HFFc6 (cell line): ENCODE results near the gene PIGT. TPM values are rescaled to one million over a fixed set of nuclear protein-coding genes. Genes with fewer than 3 reads are reported as not detected.
A peak's percentile ranks its signal among the peaks of the same experiment; 100 is the strongest.

Experiments used
- DNase-seq: peaks from one replicate; pipeline ENCODE4 v3.0.0-alpha.2; 2018
- H3K27ac Mint-ChIP-seq: 2 replicates; pipeline ENCODE4 v1.8.0; 2020; ENCODE audit warnings: mild to moderate bottlenecking, mixed read lengths
- H3K27me3 Mint-ChIP-seq: 2 replicates; pipeline ENCODE4 v1.8.0; 2021; ENCODE audit warnings: mild to moderate bottlenecking, moderate library complexity, mixed read lengths; ENCODE audit not compliant: insufficient read depth
- H3K36me3 Mint-ChIP-seq: 2 replicates; pipeline ENCODE4 v1.8.0; 2021; ENCODE audit warnings: low read depth, mixed read lengths
- H3K4me1 Mint-ChIP-seq: 2 replicates; pipeline ENCODE4 v1.8.0; 2020; ENCODE audit warnings: low read depth, mixed read lengths
- H3K4me3 Mint-ChIP-seq: 2 replicates; pipeline ENCODE4 v1.8.0; 2020; ENCODE audit warnings: mild to moderate bottlenecking, moderate library complexity, mixed read lengths
- H3K9me3 Mint-ChIP-seq: 2 replicates; pipeline ENCODE4 v1.8.0; 2020; ENCODE audit warnings: mild to moderate bottlenecking, mixed read lengths
- CTCF ChIP-seq: fragments of 200-600 bp; sonication (generic); IDR thresholded peaks from 2 replicates; pipeline ENCODE4 v1.5.0; 2021; ENCODE audit warnings: antibody characterized with exemption, mild to moderate bottlenecking
- total RNA-seq, 6 experiments: library from RNA; stranded (reverse); fragmentation: NEBNext Ultra II Directional; extraction: Animal tissue kit (Norgen Biotek cat#: 25700); gene quantifications; 2 replicates in 1 of 6; 3 replicates in 5 of 6; pipeline ENCODE4 v1.2.3, GENCODE V29; 2021

PIGT gene
- total RNA-seq, 6 experiments from 2014 or later: 76.7 to 94.0 (median 81.8) TPM

DNA sequence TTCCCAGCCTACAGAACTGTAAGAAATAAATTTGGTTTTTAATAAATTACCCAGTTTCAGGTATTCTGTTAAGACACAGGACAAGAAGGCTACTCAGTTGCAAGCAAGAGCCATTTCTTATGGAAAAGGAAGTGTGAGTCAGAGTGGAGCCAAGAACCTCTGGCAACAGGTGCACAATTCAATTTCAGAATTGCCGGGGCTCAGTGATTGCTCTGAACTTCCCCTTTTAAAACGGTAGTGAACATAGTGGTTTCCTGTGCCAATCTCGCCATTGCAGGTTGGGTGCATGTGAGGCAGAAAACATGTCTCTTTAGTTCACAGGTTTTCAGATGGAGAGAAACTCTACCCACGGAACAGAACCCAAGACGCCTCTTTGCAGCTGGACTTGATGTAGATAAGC lies 16.4 kb downstream of the PIGT start:
- no peaks in the 10 kb centered on the region for H3K9me3 Mint-ChIP-seq
- H3K27me3 Mint-ChIP-seq: 0 out of 2 replicates have a peak, but pooled peaks cover 2% of the 10 kb centered on the region
- 0 out of 2 replicates have a peak, but pooled peaks cover 4% of the 10 kb centered on the region for H3K36me3 Mint-ChIP-seq
- H3K4me3 Mint-ChIP-seq: no peak overlapping the region
- H3K4me1 Mint-ChIP-seq: peaks cover 19% of the 10 kb centered on the region
- DNase-seq: no peak
- no peak for TF ChIP-seq CTCF
- H3K27ac Mint-ChIP-seq: no peak overlapping the region

- no peaks in the 10 kb centered on the region for H3K9me3 Mint-ChIP-seq
- H3K27ac Mint-ChIP-seq: peak overlapping the region; percentile 36
- H3K4me3 Mint-ChIP-seq: no peak overlapping the region
- 0 out of 2 replicates have a peak, but pooled peaks cover 2% of the 10 kb centered on the region for H3K27me3 Mint-ChIP-seq
- 0 out of 2 replicates have a peak, but pooled peaks cover 4% of the 10 kb centered on the region for H3K36me3 Mint-ChIP-seq
- peak; percentile 58 for DNase-seq
- TF ChIP-seq CTCF: no peak
- H3K4me1 Mint-ChIP-seq: peaks cover 19% of the 10 kb centered on the region
Observed at GRCh38 chr20:45433316-45433715, 17.4 kb downstream of the PIGT start.

DNA sequence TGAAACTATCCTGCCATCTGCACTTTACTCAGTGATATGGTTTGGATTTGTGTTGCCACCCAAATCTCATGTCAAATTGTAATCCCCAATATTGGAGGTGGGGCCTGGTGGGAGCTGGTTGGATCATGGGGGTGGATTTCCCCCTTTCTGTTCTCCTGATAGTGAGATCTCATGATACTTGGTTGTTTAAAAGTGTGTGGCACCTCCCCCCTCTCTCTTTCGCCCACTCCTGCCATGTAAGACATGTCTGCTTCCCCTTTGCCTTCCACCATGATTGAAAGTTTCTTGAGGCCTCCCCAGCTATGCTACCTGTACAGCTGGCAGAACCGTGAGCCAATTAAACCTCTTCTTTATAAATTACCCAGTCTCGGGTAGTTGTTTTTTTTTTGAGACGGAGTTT lies 18.0 kb downstream of the PIGT start:
- Mint-ChIP-seq H3K4me3 (no peak overlapping the region), H3K27ac (no peak overlapping the region), H3K36me3 (0 out of 2 replicates have a peak, but pooled peaks cover 4% of the 10 kb centered on the region), H3K4me1 (peaks cover 19% of the 10 kb centered on the region), H3K9me3 (no peaks in the 10 kb centered on the region), H3K27me3 (0 out of 2 replicates have a peak, but pooled peaks cover 4% of the 10 kb centered on the region)
- TF ChIP-seq CTCF: no peak
- DNase-seq: no peak

GRCh38 chr20:45436732-45437485 lies 21.0 kb downstream of the PIGT start:
- H3K27ac Mint-ChIP-seq: peak overlapping the region; percentile 91
- peak overlapping the region; percentile 93 for H3K4me3 Mint-ChIP-seq
- peaks cover 6% of the 10 kb centered on the region for H3K27me3 Mint-ChIP-seq
- no peaks in the 10 kb centered on the region for H3K9me3 Mint-ChIP-seq
- DNase-seq: peak; percentile 73
- peak; percentile 98 for TF ChIP-seq CTCF
- H3K36me3 Mint-ChIP-seq: 0 out of 2 replicates have a peak, but pooled peaks cover 4% of the 10 kb centered on the region
- H3K4me1 Mint-ChIP-seq: peaks cover 19% of the 10 kb centered on the region

DNA sequence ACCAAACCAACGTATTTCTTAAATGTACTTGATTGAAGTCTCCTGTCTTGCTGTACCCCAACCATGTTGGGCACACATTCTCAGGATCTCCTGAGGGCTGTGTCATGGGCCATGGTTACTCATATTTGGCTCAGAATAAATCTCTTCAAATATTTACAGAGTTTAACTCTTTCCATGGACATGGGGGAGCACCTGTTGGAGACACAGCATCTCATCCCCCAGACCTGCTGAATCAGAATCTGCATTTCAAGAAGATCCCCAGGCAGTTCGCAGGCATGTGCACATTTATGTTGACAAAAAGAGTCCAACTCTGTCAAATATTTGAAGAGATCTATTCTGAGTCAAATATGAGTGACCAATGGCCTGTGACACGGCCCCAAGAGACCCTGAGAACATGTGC lies 24.5 kb downstream of the PIGT start:
- Mint-ChIP-seq H3K9me3 (no peaks in the 10 kb centered on the region), H3K4me1 (peaks cover 6% of the 10 kb centered on the region), H3K27ac (no peak overlapping the region), H3K4me3 (no peak overlapping the region), H3K27me3 (peaks cover 23% of the 10 kb centered on the region), H3K36me3 (no peaks in the 10 kb centered on the region)
- no peak for TF ChIP-seq CTCF
- DNase-seq: no peak
